HG03097 (cell line): ENCODE data around the gene MAP9.
A peak's percentile ranks its signal among the peaks of the same experiment; 100 is the strongest.
"Not testable (repeated sequence)": the region's sequence is repeated elsewhere in the genome, so short reads cannot be mapped to it uniquely, and the experiment has no call there.

Experiments used
- ATAC-seq: cut with Tn5 transposase; IDR thresholded peaks from one replicate; pipeline ENCODE4 v1.9.1; 2021; ENCODE audit not compliant: unreplicated experiment, low FRiP score

The MAP9 gene

GRCh38 chr4:155376387-155377268, at the start of gene MAP9:
TSS of gene MAP9 (minus strand) at chr4:155376965. CDS start at chr4:155375850, 1,115 bp downstream.
- ATAC-seq = peak; percentile 99

- ATAC-seq = not testable (repeated sequence)
Observed at GRCh38 chr4:155424778-155425177, 48.0 kb upstream of the MAP9 start.

DNA sequence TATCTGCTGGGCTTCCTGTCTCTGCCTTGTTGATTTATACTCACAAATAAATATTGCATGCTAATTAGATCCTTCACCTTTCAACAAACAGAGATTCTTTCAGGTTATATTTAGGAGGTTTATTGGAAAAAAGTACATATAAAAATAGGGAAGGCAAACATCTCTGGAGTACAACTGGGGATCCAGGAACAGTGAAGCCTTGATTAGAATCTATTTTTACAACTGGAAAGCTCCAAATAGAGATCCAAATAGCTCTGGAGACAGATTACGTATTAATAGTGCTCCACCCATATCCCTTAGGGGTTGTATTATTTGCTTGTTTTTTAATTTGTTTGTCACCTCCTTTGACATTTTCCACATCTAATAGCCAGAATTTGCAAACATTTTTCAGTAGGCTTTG, 46.9 kb upstream of the MAP9 start:
- no peak for ATAC-seq

GRCh38 chr4:155419266-155419665, 42.5 kb upstream of the MAP9 start:
- no peak for ATAC-seq

GRCh38 chr4:155415662-155416061, 38.9 kb upstream of the MAP9 start:
- ATAC-seq = no peak

- no peak for ATAC-seq
Observed at GRCh38 chr4:155413451-155413850, 36.7 kb upstream of the MAP9 start.

DNA sequence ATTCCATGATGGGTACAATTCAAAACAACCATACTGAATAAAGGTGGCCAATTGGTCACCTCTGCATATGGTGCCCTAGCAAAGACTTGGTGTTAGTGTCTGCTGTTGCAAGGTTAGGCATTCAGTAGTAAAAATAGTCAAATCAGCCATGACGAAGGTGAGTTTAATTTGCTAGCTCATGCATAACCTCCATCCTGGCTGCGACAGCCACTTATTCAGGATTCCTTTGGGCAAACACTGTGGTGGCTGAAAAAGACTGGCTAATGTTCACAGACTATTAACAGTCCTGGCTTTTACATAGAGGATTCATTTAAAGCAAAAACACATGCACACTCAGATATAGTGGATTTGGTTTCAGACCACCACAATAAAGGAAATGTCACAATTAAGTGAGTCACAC, 34.8 kb upstream of the MAP9 start:
- no peak for ATAC-seq

- peak; percentile 64 for ATAC-seq
Observed at GRCh38 chr4:155408796-155409195, 32.0 kb upstream of the MAP9 start.

GRCh38 chr4:155407480-155407879, 30.7 kb upstream of the MAP9 start:
- no peak for ATAC-seq

GRCh38 chr4:155405059-155405458, 28.3 kb upstream of the MAP9 start:
- ATAC-seq = no peak

DNA sequence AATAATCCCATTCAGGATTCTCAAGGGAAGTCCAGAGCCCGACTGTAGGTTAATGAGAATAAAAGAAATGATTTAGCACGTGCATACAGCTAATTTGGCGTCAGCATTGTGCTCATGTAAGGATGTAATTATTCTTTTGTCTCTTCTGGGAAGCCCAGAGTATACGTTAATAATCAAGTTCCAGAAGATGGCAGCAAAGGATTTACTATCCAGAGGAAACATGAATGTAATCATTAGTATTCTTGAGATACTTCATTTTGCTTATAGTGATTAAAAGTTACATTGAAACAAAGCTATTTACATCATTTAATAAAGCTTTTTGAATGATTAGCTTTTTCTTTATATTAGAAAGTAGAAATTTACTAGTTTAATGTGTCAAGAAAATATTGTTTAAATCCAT, 27.1 kb upstream of the MAP9 start:
- ATAC-seq = no peak

- ATAC-seq = no peak
Observed at GRCh38 chr4:155402941-155403340, 26.2 kb upstream of the MAP9 start.

- ATAC-seq = no peak
Observed at GRCh38 chr4:155400893-155401292, 24.1 kb upstream of the MAP9 start.

- ATAC-seq = no peak
Observed at GRCh38 chr4:155399974-155400697, 23.4 kb upstream of the MAP9 start.

DNA sequence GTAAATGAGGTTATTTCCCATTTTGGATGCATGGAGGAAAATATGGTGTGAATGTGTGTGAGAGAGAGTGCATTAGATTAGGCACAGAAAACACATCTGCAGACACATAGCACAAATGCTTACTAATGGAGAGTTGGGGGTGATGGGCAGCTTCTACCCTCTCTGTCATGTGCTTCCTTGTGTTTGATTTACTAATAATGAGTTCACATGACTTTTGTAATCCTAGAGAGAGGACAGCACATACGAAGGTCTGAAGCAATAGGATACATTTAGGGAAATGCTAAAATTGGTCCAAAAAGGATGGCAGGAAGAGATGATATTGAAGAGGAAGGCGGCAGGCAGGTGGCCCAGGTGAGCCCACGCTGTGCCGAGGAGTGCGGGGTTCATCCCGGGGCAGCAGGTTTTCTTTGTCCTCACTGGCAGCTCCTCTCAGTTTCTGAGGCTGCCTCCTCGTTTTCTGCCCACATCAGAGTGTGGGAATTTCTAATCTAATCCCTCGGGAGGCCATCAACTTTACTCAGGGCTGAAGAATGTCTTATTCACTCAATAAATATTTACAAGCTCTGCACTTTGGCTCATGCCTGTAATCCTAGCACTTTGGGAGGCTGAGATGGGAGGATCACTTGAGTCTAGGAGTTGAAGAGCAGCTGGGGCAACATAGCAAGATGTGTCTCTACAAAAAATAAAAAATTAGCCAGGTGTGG, 15.9 kb upstream of the MAP9 start:
- ATAC-seq = no peak

DNA sequence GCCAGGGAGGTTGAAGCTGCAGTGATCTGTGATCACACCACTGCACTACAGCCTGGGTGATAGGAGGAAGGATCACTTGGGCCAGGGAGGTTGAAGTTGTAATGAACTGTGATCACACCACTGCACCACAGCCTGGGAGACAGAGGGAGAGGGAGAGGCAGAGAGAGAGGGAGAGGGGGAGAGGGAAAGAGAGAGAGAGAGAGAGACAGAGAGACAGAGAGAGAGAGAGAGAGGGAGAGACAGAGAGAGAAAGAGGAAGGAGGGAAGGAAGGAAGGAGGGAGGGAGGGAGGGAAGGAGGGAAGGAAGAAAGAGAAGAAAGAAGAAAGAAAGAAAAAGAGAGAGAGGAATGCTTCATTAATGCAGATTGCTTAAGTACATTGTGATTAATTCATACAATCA, 15.2 kb upstream of the MAP9 start:
- ATAC-seq = no peak

DNA sequence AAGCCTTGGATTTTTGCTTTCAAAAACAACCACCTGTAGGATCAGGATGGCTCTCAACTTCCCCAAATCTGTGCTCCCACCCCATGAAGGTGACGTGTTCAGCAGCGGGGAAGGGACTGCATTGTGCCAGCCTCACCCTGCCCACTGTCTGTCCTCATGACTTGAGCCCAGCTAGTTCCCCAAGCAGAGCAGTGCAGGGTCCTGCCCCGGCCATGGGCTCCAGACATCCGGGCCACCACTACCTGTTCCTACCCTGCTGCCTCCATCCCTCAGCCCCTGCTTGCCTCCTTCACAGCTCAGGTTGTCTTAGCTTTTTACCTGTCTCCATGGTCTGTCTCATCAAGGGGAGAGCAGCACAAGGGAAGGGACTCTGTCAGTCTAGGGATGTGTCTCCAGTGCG, 11.4 kb upstream of the MAP9 start:
- no peak for ATAC-seq

GRCh38 chr4:155383541-155383940, 6.8 kb upstream of the MAP9 start:
- ATAC-seq = no peak

DNA sequence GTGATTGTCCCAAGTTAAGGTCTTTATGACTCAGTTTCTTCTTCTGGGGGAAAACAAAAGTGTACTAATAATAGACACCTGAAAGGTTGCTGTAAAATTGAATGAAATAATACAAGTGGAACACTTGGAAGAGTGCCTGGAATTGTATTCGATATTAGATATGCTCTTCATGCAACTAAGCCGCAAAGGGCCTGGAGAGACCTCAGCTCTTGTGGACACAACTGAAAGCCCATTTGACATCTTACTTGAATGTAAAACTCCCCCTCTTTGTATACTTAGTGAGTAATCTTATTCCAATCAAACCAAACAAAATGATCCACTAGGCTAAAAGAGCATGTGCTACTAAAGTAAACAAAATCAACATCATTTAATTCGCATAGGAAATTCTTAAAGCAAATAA, 511 bp upstream of the MAP9 start:
- ATAC-seq = no peak

DNA sequence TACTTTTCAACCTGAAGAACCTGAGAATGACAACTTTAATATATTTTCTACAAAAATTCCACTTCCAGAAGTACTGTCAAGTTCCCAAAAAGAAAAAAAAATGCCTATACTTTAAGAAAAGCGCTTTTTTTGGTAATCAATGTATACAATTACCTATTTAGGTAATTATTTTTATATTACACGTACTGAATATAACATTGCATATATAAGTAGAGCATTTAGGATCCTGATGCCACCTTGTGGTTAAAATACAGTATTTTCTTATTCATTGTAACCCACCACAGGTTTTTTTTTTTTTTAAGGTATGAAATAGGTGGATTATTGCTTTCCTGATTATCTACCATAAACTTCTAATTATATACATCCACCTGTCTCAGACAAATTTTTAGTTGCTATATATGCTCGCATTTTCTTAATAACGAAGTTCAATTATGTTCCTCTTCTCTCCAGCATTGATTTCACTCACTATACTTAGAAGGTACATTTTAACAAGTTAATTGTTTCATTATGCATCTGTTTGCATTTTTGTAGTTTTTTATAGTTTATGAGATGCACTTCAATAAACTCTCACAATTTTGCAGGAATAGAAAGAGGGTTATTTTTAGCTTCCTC, 5.2 kb downstream of the MAP9 start:
- ATAC-seq = no peak

- no peak for ATAC-seq
Observed at GRCh38 chr4:155367608-155368007, 9.2 kb downstream of the MAP9 start.
